HG03108 (cell line): ENCODE measurements around the gene PREX1.

Experiments
- ATAC-seq: cut with Tn5 transposase; IDR thresholded peaks from one replicate; pipeline ENCODE4 v1.9.1; 2021; ENCODE audit warnings: moderate library complexity; ENCODE audit not compliant: unreplicated experiment

PREX1 gene

GRCh38 chr20:48644286-48644828 lies 183.4 kb downstream of the PREX1 start:
- no peak for ATAC-seq

GRCh38 chr20:48642105-48642880 lies 185.5 kb downstream of the PREX1 start:
- no peak for ATAC-seq

DNA sequence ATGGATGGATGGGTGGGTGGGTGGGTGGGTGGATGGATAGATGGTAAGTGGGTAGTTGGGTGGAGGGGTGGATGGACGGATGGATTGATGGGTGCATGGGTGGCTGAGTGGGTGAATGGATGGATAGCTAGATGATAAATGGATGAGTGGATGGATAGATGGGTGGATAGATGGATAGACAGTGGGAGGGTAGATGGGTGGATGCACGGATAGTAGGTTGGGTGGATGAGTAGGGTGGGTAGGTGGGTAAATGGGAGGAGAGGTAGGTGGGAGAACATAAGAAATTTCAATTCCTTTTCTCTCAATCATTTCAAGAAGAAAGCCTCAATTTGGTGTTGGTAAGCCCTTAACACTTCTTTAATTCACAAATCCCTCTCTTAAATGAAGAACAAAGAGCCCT lies 186.9 kb downstream of the PREX1 start:
- ATAC-seq, result no peak

DNA sequence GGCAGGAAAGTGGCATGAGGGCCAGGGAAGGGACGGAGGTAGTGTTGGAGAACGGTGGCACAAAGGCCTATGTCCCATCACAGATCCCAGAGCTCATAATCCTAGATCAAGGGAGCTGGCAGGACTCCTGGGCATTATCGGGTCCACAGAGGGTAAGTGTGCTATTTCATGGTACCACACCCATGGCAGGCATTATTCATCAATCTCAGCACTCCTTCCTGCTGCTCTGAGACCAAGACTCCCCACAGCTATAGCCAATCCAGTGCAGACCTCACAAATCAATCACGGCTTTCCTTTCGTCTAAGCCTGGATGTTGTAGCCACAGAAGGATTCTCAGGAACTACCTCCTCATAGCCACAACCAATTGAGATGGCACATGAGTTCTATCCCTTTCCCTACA lies 187.9 kb downstream of the PREX1 start:
- no peak for ATAC-seq

DNA sequence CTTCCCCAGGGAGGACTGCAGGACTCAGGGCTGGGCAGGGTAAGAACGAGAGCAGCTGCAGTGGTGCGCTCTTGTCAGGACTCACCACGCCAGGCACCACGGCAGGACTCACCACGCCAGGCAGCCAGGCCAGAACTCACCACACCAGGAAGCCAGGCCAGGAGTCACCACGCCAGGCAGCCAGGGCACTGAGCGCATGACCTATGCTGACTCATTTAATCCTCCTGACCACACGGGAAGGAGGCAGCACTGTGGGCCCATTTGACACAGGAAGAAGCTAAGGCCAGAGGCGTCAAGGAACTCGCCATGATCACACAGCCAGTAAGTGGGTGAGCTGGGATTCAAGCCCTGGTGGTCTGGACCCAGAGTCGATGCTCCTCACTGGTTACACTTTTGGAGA lies 189.3 kb downstream of the PREX1 start:
- no peak for ATAC-seq

DNA sequence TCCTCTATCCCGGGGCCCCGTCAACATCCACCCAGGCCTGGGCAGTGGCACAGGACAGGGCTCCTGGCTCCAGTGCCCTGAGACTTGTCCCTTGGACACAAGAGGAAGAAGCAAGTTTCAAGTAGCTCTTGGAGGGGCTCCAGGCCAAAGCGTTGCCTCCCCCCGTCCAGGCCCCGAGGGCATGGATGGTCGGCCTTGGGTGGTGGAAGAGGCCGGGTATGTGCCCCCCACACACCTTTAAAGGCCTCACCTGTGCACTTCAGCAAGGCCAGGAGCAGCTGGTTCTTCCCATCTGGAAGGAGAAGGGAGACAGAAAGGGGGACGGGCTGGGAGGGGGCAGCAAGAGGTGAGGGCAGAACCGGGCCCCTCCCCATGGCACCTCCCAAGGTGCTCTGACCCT lies 190.3 kb downstream of the PREX1 start:
- no peak for ATAC-seq

GRCh38 chr20:48636301-48636700 lies 191.5 kb downstream of the PREX1 start:
- no peak for ATAC-seq

DNA sequence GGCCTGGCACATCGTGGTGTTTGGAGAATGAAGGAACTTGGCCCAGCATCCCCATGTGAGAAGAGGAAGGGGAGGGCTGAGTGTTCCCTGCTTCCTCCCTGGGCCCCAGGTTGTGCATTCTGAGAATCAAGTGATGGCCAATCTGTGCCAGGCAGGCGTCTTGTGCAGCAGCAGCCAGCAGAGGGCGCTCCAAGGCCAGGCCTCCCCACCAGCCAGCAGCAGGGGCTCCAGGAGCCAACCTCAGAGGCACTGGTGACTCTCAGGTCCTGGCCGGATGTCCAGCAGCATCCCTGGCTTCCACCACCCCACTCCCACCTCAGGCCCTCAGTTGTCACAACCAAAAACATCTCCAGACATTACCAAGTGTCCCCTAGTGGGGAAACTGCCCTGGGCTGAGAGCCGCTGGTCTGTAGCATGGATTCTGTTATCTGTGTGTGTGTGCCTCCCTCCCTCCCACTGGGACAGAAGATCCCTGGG lies 192.0 kb downstream of the PREX1 start:
- ATAC-seq, result no peak

GRCh38 chr20:48635361-48635760 lies 192.4 kb downstream of the PREX1 start:
- no peak for ATAC-seq

- ATAC-seq, result no peak
Observed at GRCh38 chr20:48634641-48635040, 193.2 kb downstream of the PREX1 start.

- no peak for ATAC-seq
Observed at GRCh38 chr20:48633620-48634257, 194.1 kb downstream of the PREX1 start.

GRCh38 chr20:48632825-48633619 lies 194.8 kb downstream of the PREX1 start:
- ATAC-seq, result no peak

DNA sequence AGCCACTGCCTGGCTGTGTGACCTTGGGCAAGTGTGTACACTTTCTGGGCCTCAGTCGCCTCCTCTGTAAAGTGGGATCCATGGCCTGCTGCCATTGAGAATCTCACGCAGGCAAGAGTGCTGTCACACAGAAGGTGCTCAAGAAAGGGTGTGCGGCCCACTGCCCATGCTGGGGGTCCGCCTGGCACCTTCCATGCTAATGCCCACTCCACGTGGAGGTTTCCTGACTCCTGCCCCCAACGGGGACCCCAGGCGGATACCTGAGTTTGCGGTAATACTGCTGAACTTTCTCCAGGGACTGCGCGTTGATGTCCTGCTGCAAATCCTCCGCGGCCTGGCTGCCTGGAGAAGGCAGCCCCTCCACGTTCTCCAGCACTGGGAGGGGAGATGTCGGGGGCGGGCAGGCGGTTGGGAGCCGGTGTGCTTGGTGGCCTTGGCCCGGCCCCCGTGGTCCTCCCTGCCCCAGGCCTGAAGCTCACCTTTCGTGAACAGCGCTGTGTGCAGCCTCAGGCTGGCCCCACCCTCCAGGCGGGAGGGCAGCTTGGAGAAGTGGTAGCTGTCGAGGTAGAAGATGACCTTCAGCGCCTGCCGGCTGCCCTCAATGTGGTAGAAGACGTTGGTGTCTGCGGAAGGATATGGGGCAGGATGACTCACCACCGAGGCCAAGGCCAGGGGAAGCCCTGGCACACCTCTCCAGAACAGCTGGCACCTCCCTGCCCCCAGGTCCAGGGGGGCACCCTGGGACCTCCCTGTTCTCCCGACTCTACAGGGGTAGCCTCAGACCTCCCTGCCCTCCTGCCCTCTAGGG lies 195.6 kb downstream of the PREX1 start:
- ATAC-seq, result no peak

DNA sequence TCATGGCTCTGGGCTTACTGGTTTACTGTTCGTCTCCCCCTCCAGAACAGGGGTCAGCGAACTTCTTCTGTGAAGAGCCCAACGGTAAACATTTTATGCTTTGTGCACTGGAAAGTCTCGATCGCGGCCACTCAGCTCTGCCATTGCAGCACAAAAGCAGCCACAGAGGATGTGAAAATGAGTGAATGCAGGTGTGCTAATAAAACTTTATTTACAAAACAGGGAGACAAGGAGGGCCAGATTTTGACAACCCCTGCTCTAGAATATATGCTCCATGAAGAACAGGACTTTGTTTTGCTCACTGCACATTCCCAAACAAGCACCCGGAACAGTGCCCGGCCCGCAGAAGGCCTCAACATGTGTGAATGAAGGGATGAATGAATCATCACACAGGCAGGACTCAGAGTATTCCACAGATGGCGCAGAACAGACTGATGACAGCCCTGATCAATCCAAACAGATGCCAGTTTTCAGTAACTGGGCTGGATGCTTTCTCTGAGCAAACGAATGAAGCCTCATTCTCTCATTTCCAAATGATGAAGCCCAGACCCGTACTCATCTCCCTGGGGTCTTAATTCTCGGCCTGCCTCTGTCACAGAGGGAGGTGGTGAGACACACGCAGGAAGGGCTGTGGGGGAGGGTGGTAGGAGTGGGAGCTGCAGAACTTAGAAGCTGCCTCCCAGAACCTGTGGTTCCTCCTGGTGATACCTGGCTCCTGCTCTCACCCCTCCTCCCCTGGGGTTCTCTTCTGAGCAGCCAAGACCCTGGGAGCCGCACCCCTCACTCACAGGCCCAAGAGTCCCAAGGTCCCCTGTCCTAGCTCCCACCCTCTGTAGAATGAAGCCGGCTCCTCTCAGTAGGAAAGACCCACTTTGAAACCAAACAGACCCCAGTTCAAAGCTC lies 196.4 kb downstream of the PREX1 start:
- no peak for ATAC-seq

DNA sequence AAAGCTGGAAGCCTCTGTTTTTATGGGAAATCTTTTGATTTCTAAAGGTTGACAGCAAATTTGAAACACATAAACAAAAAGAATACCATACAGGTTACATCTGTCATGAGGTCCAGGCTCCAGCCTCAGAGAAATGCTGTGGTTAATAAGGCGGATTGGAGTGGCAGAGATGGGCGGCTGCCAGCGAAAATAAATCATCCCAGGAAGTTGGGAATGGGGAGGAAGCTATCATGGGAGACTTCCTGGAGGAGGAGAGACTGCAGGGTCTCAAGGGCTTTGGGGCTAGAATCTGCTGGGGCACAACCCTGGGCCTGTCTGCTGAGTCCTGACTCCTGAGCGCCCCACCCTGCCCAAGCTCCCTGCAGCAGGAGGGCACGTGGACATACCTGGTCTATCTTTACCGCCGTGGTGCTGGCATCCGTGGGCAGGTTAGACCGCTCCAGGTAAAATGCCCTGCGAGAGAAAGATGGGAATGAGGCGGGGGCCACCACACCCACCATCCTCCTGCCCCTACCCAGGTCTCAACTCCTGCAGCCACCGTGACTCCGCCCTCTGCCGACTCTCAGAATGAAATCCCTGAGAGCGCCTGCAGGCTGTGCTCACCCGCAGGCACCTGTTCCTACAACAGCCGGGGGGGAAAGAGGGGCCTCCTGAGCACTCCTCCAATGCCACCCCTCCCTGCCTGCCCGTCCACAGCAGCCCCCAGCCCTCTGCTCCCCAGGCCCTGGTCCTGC lies 197.3 kb downstream of the PREX1 start:
- ATAC-seq, result no peak

DNA sequence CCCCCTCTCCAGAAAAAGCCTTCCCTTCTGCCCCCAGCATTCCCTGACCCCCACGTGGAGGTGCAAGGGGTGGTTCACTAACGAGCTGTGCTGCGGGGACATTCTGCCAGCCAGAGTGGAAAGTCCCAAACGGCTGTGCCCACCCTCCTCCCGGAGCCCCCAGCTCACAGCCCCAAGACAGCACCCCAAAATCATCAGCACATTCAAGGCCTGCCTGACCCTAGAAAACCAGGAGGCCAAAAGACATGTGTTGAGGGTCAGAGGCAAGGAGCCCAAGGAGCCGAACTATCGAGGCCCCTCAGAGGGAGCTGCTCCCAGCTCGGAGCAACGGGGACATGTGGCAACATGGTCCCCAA lies 197.9 kb downstream of the PREX1 start:
- no peak for ATAC-seq

DNA sequence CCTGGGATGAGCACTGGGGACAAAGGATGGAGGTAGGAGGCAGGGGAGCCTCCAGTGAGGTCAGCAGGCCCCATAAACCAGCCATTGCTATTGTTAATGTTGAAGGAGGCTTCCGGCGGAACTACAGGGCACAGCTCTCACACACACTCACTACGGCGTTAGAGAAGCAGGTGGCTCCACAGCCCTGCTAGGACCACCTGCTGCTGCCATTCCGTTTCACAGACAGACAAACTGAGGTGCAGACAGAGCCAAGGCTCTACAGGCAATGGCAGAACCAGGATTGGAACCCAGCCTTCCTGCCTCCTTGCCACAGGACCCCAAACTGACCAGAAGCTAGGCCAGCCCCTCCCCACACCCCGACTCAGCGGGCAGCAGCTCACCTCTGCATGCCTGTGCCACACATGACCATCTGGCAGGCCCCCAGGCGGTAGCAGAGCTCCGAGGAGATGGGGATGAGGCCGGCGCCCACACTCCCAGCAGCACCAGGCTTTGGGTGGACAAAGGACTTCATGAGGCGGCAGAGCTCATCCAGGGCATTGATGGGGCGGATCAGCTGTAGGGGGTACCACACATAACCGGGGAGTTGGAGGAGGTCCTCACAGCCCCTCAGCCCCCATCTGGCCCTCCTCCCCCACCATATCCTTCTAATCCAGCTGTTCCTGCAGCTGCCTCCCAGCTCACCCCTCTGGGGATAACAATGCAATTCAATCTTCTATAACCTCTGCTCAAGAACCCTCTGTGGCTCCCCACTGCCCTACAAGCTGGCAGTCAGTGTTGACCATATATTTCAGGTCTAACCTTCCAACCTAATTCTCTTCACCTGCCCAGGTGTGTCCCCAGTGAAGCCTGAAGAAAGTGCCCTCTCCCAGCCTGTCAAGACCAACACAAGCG lies 198.5 kb downstream of the PREX1 start:
- ATAC-seq, result no peak

GRCh38 chr20:48627737-48628128 lies 200.1 kb downstream of the PREX1 start:
- ATAC-seq, result no peak
